DMS53 treated with DMSO at 0.1 percent for 48 hours (cell line): ENCODE measurements around the gene AQP12A.
"Not testable (repeated sequence)": the region's sequence is repeated elsewhere in the genome, so short reads cannot be mapped to it uniquely, and the experiment has no call there.

ENCODE experiments used
- DNase-seq: peaks from one replicate; lab custom pipeline; 2025; ENCODE audit not compliant: unreplicated experiment; lab: John Stamatoyannopoulos, UW

AQP12A gene

GRCh38 chr2:240686460-240686859 lies 5.2 kb upstream of the AQP12A start:
- DNase-seq, result no peak

DNA sequence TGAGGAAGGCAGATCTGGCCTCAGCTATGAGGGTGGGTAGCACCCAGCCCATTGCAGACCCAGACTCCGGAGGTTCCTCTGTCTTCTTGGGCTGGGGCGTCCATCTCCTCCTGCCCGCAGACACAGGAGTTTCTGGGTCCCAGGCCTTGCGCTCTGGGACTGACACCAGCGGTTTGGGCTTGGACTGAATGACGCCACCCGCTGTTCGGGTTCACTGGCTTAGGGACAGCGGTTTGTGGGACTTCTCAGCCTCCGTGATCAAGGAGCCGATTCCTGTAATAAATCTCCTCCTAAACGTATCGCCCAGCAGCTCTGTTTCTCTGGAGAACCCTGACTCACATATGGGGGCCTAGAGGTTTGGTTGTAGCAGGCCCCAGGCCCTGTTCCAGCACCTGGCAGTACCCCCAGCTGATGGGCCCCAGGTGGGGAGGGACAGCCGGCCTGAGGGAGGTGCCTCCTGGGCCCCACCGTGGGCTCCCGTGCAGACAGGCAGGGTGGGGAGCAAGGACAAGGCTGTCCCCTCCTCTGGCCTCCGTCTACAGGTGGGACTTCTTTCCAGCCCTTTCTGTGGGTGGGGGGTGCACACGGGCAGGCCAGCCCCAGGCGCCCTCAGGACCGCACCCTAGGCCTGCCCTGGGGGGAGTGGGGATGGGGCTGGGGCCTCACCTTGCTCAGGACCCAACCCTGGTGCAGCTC lies 4.5 kb upstream of the AQP12A start:
- DNase-seq, result no peak

GRCh38 chr2:240687741-240688552 lies 3.7 kb upstream of the AQP12A start:
- no peak for DNase-seq

DNA sequence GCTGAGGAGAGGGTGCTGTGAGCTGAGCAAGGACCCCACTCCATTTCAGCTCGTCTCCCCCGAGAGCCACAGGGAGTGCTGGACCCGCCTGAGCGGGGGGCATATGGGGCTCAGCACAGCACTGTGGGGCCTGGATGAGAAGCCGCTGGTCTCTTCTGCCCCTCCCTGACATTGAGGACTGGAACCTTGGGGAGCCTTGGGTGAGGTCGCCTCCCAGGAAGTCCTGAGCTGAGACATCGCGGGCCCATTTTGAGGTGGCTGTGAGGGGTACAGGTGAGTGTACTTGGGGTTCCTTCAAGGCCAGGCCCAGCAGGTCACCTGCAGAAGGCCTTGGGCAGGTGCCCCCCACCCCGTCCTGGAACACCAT lies 3.1 kb upstream of the AQP12A start:
- DNase-seq, result no peak

DNA sequence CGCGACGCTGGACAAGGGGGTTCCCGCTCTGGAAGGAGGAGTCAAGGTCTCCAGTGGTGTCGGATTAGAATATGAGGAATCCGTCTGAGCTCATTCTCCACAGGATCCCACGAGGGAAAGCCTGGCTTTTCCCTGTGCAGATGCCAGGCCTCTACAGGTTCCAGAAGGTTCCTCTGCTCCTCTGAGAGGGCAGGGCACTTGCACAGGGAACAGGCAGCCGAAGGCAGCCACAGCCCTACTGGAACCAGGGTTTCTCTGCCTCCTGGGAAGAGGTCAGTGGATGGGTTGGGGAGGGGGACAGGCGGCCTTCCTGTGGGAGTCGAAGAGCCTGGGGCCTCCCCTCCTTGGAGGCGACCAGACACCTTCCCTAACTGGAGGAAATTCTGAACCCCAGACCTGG lies 1.7 kb upstream of the AQP12A start:
- no peak for DNase-seq

GRCh38 chr2:240690421-240691074 lies 1.1 kb upstream of the AQP12A start:
- DNase-seq, result not testable (repeated sequence)

DNA sequence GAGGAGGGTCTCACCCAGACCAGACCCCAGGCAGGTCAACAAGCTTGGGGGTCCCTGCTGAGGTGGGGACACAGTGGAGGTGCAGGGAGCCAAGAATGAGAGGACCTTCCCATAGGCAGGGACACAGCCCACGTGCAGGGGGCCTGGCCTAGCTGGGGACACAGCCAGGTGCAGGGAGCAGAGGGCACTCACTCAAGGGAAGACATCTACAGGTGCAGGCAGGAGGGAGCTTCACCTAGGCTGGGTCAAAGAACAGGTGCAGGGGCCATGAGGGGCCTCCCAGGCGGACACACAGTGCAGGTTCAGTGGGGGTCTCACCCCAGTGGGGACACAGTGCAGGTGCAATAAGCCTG lies 615 bp upstream of the AQP12A start:
- not testable (repeated sequence) for DNase-seq

DNA sequence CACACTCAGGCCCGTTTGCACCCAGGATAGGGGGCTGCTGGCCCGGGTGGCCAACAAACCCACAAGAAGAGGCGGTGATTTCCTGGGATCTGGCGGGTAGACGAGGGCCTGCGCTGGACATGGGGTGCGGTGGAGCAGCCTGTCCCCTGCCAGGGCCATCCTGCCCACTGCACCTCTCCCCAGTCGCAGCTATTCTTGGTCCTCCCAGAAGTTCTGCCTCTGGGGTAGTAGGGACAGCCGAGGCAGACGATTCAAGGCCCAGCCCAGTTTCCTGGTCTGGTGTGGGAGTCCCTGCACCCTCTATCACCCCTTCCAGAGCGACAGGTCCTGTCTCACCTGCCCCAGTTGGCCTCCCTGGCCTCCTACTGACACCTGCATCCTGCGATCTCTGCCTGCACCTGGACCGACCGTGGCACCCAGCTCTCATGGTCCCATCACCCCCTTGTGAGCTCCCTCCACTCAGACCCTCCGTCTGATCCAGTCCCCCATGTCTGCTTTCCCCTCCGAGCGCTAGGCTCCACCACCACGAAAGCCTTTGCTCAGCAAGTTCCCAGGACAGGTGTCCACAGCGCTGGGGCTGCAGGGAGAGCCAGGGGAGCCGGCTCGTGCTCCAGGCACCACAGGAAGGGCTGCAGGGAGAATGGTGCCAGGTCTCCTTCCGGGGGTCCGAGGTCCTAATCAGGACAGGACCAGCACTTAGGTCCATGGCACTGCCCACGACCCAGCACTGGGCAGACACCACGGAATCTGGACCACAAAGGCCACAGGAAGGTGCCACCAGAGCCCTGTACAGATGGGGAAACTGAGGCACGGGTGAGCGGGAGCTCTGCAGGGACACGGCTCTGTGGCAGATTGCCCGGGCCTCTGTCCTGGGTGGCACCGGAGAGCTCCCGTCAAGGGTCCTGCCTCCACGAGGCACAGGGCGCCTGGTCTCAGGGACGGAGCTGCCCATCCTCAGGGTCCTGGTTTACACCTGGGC lies 1.2 kb downstream of the AQP12A start:
- DNase-seq, result not testable (repeated sequence)

GRCh38 chr2:240694304-240694703 lies 2.6 kb downstream of the AQP12A start:
- not testable (repeated sequence) for DNase-seq

DNA sequence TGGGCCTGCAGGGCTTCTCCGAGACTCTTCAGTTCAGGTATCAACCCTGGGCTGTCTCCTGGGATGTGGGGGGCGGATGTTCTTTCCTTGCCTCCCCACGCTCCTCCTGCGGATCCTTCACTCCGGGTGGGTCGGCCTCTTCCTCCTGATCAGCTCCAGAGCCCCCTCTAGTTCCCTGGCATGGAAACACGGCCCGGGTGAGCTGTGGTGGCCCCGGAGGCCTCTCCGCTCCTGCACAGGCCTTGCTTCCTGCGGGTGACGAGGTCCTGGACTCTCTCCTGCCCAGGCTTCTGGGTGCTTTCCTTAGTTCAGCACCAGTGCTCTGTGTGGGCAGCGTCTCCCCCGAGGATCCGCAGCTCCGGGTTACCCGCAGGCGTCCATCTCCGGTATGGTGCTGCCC lies 3.9 kb downstream of the AQP12A start:
- not testable (repeated sequence) for DNase-seq

GRCh38 chr2:240696469-240696868 lies 4.8 kb downstream of the AQP12A start:
- DNase-seq, result not testable (repeated sequence)

- not testable (repeated sequence) for DNase-seq
These were observed 7.3 kb downstream of the AQP12A start for GRCh38 chr2:240698852-240699561.

DNA sequence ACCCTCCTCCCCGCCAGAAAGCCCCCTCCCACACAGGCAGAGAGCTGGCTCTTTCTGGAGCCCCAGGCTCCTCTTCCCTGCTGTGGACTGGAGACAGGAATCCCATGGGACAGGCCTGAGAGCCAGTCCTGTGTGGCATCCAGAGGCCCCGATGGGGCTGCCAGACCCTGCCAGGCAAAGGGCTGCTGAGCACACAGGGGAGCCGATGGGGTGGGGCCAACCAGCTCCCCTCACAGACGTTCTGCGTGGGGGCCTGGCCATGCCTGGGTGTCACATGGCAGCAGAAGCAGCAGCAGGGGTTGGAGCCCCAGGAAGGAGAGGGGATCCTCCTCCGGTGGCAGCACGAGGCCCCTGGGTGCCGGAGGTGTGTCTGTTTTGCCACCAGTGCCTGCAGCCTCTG lies 8.2 kb downstream of the AQP12A start:
- DNase-seq, result not testable (repeated sequence)

- DNase-seq, result not testable (repeated sequence)
These were observed 8.9 kb downstream of the AQP12A start for GRCh38 chr2:240700616-240701015.

GRCh38 chr2:240701091-240701735 lies 9.5 kb downstream of the AQP12A start:
- no peak for DNase-seq

- DNase-seq, result no peak
These were observed 10.3 kb downstream of the AQP12A start for GRCh38 chr2:240701736-240702639.

DNA sequence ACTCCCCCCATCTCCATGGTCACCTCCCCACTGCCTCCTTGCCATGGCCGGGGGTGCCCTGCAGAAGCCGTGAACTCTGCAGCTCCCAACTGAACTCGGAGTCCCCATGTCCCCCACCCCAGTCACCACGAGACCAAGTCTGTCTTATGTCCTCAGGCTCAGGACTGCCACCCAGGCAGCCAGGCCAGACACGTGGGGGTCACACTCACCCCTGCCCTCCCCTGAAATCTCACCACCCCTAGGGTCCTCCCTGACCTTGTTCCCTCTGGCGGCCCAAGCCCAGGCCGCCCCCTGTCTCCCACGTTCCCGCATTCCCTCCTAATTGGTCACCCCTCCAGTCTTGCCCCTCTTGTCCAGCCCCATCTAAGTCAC lies 11.0 kb downstream of the AQP12A start:
- DNase-seq, result no peak

GRCh38 chr2:240703417-240704341 lies 12.0 kb downstream of the AQP12A start:
- no peak for DNase-seq
